ENCODE measurements around the gene MX1.

Gene MX1

DNA sequence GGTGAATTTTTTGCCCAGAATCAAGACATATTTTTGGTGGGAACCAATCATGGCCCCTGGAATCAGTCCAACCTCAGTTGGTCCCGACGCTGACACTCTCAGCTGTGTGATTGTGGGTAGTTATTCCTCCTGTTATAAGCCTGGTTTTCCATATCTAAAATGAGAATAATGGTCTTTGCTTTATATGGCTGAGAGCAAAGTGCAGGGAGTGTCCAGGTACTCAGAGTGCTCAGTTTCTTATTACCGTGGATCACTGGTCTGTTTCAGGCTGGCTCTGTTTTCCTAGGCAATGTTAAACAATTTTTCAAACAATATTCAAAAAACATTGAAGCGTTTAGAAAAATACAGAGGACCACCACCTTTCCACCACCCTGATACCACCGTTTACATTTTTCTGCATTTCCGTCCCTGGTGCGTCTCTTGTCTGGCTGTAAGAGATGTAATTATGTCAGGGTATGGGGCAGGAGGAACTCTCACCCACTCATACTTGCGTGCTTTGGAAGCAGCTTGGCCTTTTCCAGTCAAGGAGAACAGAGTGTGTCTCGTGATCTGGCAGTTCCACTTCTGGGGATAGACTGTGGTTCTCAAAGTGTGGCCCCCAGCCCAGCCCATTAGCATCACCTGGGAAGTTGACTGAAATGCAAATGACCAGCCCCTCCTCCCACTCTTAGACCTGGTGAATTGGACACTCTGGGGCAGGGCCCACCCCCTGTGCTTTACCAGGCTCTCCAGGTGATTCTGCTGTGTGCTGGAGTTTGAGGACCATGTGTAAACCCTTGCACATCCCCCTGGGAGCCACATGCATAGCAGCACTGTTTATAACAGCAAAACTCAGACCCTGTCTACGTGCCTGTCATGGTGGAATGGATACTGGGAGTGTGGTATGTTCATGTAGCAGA, 6.8 kb downstream of the MX1 start:
- TF ChIP-seq GATA1 (IDR thresholded peaks at IDR 0.05; ENCODE audit: low read depth, low read length) (no peak), POLR2A (IDR thresholded peaks at IDR 0.05; ENCODE audit: low read length) (no peak)
- DNase-seq: no peak

DNA sequence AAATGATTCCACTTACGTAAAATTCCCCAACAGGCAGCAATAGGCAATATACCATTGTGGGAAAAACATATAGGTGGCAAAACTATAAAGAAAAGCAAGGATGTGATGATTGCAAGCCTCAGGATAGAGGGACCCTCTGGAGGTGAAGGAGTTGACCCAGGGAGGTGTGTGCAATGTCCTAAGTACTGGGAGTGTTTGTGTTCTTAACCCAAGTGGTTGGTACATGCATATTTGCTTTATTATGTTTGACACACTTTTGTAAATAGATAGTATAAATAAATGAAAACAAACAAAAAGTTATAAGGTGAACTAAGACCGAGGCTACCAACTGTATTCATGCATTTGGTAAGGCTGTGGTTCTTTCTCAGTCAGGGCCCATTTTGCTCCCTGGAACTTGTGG, 7.5 kb downstream of the MX1 start:
- DNase-seq: no peak
- no peak for TF ChIP-seq POLR2A (IDR thresholded peaks at IDR 0.05; ENCODE audit: low read length)
- TF ChIP-seq GATA1 (IDR thresholded peaks at IDR 0.05; ENCODE audit: low read depth, low read length): no peak

DNA sequence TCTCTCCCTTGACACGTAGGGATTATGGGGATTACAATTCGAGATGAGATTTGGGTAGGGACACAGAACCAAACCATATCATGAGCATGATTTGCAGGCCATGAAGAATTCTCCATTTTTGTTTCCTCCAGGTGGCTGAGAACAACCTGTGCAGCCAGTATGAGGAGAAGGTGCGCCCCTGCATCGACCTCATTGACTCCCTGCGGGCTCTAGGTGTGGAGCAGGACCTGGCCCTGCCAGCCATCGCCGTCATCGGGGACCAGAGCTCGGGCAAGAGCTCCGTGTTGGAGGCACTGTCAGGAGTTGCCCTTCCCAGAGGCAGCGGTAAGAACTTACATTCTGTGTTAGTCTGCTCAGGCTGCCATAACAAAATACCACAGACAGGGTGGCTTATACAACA, 9.7 kb downstream of the MX1 start:
- no peak for DNase-seq
- no peak for TF ChIP-seq POLR2A (IDR thresholded peaks at IDR 0.05; ENCODE audit: low read length)
- TF ChIP-seq GATA1 (IDR thresholded peaks at IDR 0.05; ENCODE audit: low read depth, low read length): no peak

DNA sequence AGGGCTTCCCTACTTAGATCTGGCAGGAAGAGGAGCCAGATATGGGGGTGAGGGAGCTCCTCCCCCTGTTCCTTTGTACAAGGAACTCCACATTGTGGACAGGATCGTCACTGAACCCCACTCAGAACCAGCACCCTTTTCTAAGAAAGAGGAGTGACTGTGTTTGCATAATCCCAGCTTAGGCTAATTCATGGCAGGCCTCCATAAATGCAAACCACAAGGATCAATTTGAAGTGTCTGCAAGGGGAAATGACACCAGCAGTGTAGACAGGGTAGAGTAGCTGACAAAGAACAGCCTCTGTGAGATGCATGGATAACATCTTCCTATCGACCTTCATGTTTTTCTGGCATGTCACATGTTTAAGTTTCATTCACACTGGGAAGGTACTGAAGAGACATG, 11.7 kb downstream of the MX1 start:
- TF ChIP-seq GATA1 (IDR thresholded peaks at IDR 0.05; ENCODE audit: low read depth, low read length): no peak
- TF ChIP-seq POLR2A (IDR thresholded peaks at IDR 0.05; ENCODE audit: low read length): no peak
- DNase-seq: no peak

DNA sequence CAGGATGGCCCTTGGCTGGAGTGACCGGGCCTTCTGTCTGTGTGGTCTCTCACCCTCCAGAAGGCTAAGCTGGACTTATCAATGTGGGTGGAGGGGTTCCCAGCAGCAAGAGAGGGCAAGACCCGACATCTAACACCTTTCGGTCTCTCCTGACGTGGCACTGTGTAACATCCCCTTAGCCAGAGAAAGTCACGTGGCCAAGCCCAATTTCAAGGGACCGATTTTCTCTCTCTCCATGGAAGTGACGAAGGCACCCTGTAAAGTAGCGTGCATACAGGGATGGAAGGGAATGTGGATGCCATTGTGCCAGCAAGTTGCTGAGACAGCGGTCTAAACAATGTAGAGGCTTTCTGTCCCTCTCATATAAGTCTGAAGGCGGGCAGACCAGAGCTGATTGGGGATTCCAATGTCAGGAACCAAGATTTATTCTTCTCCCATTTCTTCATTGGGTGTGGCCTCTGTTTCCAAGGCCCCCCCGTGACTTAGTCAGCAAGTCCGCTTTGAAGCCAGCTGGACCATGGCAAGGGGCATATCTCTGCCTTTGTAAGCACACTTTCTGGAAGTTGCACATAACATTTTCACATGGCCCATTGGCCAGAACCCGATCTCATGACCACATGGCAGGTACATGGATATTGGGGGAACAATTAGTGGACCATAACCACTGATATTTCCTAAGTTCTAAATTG, 12.5 kb downstream of the MX1 start:
- TF ChIP-seq POLR2A (IDR thresholded peaks at IDR 0.05; ENCODE audit: low read length) (no peak), GATA1 (IDR thresholded peaks at IDR 0.05; ENCODE audit: low read depth, low read length) (no peak)
- DNase-seq: no peak

DNA sequence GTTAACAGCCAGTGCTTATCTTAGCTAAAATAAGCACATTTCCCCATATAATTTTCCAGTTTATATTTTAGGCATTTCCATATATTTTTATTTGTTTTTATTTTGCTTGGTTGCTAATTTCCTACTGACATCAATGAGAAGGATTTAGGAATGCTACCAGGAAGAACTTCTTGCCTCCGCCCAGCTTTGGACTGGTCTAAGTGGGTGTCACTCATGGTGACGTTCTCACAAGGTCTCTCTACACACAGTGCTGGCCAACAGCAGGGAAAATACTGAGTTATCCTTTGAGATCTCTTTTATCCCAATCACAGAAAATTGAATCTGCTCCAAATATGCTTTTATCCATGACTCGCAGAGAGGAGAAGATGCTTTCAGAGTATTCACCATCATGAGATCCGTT, 13.2 kb downstream of the MX1 start:
- DNase-seq: no peak
- TF ChIP-seq GATA1 (IDR thresholded peaks at IDR 0.05; ENCODE audit: low read depth, low read length) (no peak), POLR2A (IDR thresholded peaks at IDR 0.05; ENCODE audit: low read length) (no peak)

DNA sequence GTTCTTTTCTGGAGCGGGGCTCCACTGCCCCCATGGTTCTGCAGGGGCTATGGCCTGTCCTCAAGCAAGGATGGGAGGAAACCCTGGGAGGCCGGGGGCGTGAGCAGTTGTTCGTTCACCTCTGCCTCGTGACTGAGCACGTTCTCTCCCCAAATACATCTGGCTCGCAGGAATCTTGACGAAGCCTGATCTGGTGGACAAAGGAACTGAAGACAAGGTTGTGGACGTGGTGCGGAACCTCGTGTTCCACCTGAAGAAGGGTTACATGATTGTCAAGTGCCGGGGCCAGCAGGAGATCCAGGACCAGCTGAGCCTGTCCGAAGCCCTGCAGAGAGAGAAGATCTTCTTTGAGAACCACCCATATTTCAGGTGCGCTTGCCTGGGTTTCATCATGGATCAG, 15.5 kb downstream of the MX1 start:
- TF ChIP-seq POLR2A (IDR thresholded peaks at IDR 0.05; ENCODE audit: low read length) (no peak), GATA1 (IDR thresholded peaks at IDR 0.05; ENCODE audit: low read depth, low read length) (no peak)
- DNase-seq: no peak

DNA sequence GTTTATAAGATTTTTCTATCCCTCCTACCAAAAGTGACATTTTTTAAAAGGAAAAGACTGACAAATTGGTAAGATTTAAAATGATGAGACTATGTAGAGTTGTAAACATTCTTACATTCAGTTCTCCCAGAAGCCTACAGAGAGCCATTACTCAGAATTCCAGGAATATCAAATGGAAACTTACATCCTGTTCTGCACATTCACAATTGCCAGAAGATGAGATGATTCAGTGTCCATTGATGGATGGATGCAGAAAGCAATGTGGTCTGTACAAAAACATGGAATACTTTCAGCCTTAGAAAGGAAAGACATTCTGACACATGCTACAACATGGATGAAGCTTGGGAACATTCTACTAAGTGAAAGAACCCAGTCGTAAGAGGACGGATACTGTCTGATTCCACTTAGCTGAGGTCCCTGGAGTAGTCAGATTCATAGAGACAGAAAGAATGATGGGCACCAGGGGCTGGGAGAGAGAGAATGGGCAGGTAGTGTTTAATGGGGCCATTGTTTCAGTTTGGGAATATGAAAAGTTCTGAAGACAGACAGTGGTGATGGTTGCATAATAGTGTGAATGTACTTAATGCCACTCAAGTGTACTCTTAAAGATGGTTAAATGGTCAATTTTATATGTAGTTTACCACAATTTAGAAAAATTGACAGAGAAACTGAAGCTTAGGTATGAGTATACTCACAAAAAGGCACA, 16.6 kb downstream of the MX1 start:
- no peak for DNase-seq
- TF ChIP-seq GATA1 (IDR thresholded peaks at IDR 0.05; ENCODE audit: low read depth, low read length) (no peak), POLR2A (IDR thresholded peaks at IDR 0.05; ENCODE audit: low read length) (no peak)

DNA sequence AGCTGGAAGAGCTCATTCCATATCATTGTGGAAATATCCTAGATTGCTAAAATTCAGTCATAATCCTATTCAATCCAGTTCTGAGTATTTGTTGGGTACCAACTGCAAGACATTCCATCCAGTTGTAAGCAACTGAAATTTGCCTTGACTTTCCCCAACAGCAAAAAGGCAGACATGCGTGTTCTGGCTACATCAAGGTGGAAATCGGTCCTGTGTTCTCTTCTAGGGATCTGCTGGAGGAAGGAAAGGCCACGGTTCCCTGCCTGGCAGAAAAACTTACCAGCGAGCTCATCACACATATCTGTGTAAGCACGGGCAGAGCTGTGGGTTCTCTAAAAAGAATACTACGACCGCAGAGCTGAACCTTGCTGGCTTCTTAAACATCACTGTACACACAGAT, 17.5 kb downstream of the MX1 start:
- no peak for TF ChIP-seq GATA1 (IDR thresholded peaks at IDR 0.05; ENCODE audit: low read depth, low read length)
- TF ChIP-seq POLR2A (IDR thresholded peaks at IDR 0.05; ENCODE audit: low read length): no peak

DNA sequence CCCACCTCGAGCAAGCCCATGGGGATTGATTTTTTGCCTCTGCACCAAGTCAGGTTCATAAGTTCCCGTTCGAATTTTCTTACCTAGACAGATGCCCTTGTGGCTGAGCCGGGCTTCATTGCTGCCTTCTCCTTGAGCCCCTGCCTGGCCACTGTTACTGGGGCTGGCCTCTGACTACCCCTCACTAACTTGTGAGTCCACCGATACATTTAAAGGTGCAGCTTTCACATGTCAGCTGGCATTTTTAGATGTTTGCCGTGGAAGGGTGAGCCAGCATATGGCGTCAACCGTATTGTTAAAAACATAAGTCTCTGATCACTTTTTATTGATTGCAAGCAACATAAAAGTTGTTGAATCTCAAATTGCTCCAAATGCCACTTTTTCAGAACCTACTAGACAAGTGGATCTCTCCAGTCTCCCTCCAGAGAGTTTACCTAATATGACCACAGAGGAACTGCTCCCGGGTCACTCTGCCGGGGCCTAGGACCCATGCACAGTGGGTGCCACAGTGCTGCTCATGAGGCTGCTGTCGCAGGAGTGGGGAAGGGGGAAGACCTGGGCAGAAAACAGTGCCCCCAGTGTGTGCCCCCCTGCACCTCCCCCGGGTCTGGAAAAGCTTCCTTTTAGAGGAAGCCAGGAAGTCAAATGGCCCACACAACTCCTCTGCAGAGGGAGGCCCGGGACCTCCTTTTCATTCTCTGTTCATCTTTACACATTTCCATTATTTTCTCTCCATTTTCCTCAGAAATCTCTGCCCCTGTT, 18.8 kb downstream of the MX1 start:
- no peak for TF ChIP-seq POLR2A (IDR thresholded peaks at IDR 0.05; ENCODE audit: low read length)
- no peak for TF ChIP-seq GATA1 (IDR thresholded peaks at IDR 0.05; ENCODE audit: low read depth, low read length)

More for the DNA sequence above, 17.5 kb downstream of the MX1 start:
- no peak for DNase-seq

DNA sequence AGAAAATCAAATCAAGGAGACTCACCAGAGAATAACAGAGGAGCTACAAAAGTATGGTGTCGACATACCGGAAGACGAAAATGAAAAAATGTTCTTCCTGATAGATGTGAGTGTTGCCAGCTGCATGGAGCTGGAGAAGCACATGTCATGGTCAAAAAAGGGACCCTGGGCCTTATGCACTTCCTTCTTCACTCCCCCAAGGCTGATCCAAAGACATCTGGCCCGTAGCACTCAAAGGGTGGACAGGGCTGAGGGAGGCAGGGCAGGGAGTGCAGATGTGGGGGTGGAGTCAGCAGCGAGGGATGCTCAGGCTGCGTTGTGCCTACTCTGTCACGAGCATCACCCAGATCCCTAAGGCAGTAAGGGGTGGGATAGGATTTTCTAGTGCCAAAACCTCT, 19.4 kb downstream of the MX1 start:
- TF ChIP-seq POLR2A (IDR thresholded peaks at IDR 0.05; ENCODE audit: low read length): no peak
- no peak for TF ChIP-seq GATA1 (IDR thresholded peaks at IDR 0.05; ENCODE audit: low read depth, low read length)
- DNase-seq: no peak

More for the DNA sequence above, 18.8 kb downstream of the MX1 start:
- DNase-seq: no peak

DNA sequence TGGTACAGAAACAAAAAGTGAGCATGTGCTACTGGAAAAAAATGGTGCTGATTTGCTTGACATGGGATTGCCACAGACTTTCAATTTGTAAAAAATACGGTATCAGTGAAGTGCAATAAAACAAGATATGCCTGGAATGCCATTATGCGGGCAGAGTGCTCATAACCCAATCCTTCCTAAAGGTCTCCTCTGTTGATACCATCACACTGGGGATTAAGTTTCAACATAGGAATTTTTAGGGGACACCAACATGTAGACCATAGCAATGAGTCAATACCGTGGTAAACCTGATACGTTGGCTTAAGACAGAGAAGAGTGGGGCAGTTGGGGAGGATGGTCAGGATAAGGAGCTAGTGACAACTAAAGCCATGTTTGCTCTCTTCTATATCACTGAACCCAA, 20.5 kb downstream of the MX1 start:
- TF ChIP-seq GATA1 (IDR thresholded peaks at IDR 0.05; ENCODE audit: low read depth, low read length): no peak

DNA sequence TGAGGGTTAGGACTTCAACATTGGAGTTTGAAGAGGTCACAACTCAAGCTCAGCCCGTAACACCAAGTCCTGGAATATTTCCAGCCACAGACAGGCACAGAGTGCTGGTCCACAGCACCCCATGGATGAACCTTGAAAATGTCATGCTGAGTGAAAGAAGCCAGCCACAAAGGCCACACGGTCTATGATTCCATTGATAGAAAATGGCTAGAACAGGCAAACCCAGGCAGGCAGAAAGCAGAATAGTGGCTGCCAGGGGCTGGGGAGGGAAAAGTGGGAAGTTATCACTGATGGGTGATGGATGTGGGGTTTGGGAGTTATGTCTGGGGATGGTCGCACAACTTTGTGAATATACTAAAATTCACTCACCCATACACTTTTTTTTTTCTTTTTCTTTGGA, 21.3 kb downstream of the MX1 start:
- DNase-seq: no peak
- TF ChIP-seq POLR2A (IDR thresholded peaks at IDR 0.05; ENCODE audit: low read length): no peak
- TF ChIP-seq GATA1 (IDR thresholded peaks at IDR 0.05; ENCODE audit: low read depth, low read length): no peak

More for the DNA sequence above, 20.5 kb downstream of the MX1 start:
- no peak for DNase-seq

DNA sequence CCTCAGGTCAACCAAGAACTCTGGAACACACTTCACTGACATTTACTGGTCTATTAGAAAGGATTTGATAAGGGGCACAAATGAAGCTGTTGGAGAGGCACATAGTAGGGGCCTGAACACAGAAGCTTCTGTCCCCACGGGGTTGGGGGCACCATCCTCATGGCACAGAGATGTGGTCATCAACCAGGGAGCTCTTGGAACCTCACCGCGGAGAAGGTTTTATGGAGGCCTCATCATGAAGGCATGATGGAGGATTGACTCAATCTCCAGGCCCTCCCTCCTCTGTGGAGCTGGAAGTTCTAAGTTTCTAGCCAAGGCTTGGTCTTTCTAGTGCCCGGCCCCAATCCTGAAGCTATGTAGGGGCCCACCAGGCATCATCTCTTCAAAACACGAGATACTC, 23.6 kb downstream of the MX1 start:
- no peak for DNase-seq
- no peak for TF ChIP-seq POLR2A (IDR thresholded peaks at IDR 0.05; ENCODE audit: low read length)

All from erythroblast (primary cell).